Measurements from ENCODE around the gene FAHD1.

GRCh38 chr16:1820946-1821290 lies 6.1 kb upstream of the FAHD1 start:
- TF ChIP-seq EZH2 (IDR thresholded peaks at IDR 0.05), result no peak
- TF ChIP-seq POLR2AphosphoS5 (IDR thresholded peaks at IDR 0.05; ENCODE audit: borderline replicate concordance, low read depth, low read length), result no peak

Measured in SK-N-MC (cell line).